Endothelial cell of umbilical vein (primary cell): ENCODE data around the gene LANCL2. TPM values are rescaled to one million over a fixed set of nuclear protein-coding genes. Genes with fewer than 3 reads are reported as not detected.

Source experiments
- BruUV-seq: library from RNA; stranded (reverse); fragments of 400-500 nt; replicated peaks from 2 replicates; lab custom pipeline; 2021; lab: Mats Ljungman, UMichigan
- CTCF ChIA-PET: fragments of 300-600, 350-600 bp; sonication (Branson Sonifier 250); formaldehyde crosslinking; loops from one replicate; lab custom pipeline; 2021; ENCODE audit warnings: antibody characterized with exemption, inconsistent platforms; lab: Charles Lee
- POLR2A ChIA-PET: fragments of 300-600, 350-600 bp; sonication (Branson Sonifier 250); formaldehyde crosslinking; loops from one replicate; lab custom pipeline; 2021; ENCODE audit warnings: antibody characterized with exemption, inconsistent platforms; lab: Charles Lee
- DNase-seq: peaks from one replicate; pipeline ENCODE4 v3.0.0-alpha.2; 2011; ENCODE audit warnings: low read depth, low spot score
- FAIRE-seq: peaks from 2 replicates; lab custom pipeline; 2011; peaks lifted over from hg19 to GRCh38; lab: Jason Lieb, UNC
- H2AFZ ChIP-seq: 2 replicates; pipeline ENCODE4 v1.6.0; 2012; ENCODE audit warnings: low read depth, low read length, control low read depth, inconsistent platforms
- H3K27ac ChIP-seq: 2 replicates; pipeline ENCODE4 v1.5.1; 2011; ENCODE audit warnings: low read depth, mild to moderate bottlenecking, control low read depth, low read length, moderate library complexity; ENCODE audit not compliant: insufficient read depth
- H3K27me3 ChIP-seq, 2 experiments: 2 replicates each; pipeline versions ENCODE4 v1.6.0 to v1.6.1; 2011; ENCODE audit warnings: low read length in 2 of 2, mixed read lengths in 1 of 2; ENCODE audit not compliant: control insufficient read depth in 2 of 2, insufficient read depth in 2 of 2
- H3K36me3 ChIP-seq, 2 experiments: 2 replicates in 1 of 2; 3 replicates in 1 of 2; pipeline ENCODE4 v1.5.1; 2011; ENCODE audit warnings: low read length in 2 of 2, mild to moderate bottlenecking in 1 of 2, moderate library complexity in 1 of 2; ENCODE audit not compliant: control insufficient read depth in 2 of 2, insufficient read depth in 2 of 2; ENCODE audit errors: extremely low read depth in 1 of 2
- H3K4me1 ChIP-seq: 3 replicates; pipeline ENCODE4 v1.5.1; 2011; ENCODE audit warnings: mild to moderate bottlenecking, low read length; ENCODE audit not compliant: control insufficient read depth, insufficient read depth; ENCODE audit errors: extremely low read depth
- H3K4me2 ChIP-seq: 2 replicates; pipeline ENCODE4 v1.6.1; 2011; ENCODE audit warnings: low read length, control low read depth, mixed read lengths; ENCODE audit not compliant: insufficient read depth
- H3K4me3 ChIP-seq, 3 experiments: fragments of 200-600 bp in 1 of 3; sonication (generic), shearing (Covaris generic) in 1 of 3; replicated peaks in 1 of 3; 2 replicates each; pipeline ENCODE4 v1.5.1; 2011 to 2016; ENCODE audit warnings: control low read depth in 3 of 3, low read length in 3 of 3, mild to moderate bottlenecking in 2 of 3, inconsistent platforms in 1 of 3, low read depth in 1 of 3, moderate library complexity in 1 of 3; ENCODE audit not compliant: insufficient read depth in 1 of 3
- H3K79me2 ChIP-seq: 2 replicates; pipeline ENCODE4 v1.6.0; 2012; ENCODE audit warnings: low read length, inconsistent platforms; ENCODE audit not compliant: control insufficient read depth, insufficient read depth
- H3K9ac ChIP-seq: replicated peaks from 2 replicates; pipeline ENCODE3; 2011; ENCODE audit warnings: low read length, control low read depth; ENCODE audit not compliant: insufficient read depth; ENCODE audit errors: extremely low read depth
- H3K9me1 ChIP-seq: replicated peaks from 3 replicates; pipeline ENCODE4 v1.6.0; 2011; ENCODE audit warnings: mild to moderate bottlenecking, low read length; ENCODE audit not compliant: control insufficient read depth, insufficient read depth; ENCODE audit errors: extremely low read depth
- H3K9me3 ChIP-seq: replicated peaks from 2 replicates; pipeline ENCODE4 v1.5.1; 2012; ENCODE audit warnings: low read length, inconsistent platforms; ENCODE audit not compliant: control insufficient read depth, insufficient read depth
- H4K20me1 ChIP-seq: replicated peaks from 2 replicates; pipeline ENCODE3; 2011; ENCODE audit warnings: mild to moderate bottlenecking, low read length; ENCODE audit not compliant: control insufficient read depth, insufficient read depth; ENCODE audit errors: extremely low read depth
- CTCF ChIP-seq, 2 donors: IDR thresholded peaks; 1 replicate in 1 of 2; 2 replicates in 1 of 2; pipeline ENCODE4 v1.5.1; 2011; ENCODE audit warnings: low read length in 2 of 2, mild to moderate bottlenecking in 2 of 2, moderate library complexity in 2 of 2, control low read depth in 1 of 2, inconsistent platforms in 1 of 2, low read depth in 1 of 2; ENCODE audit not compliant: insufficient read depth in 1 of 2; ENCODE audit errors: extremely low read depth in 1 of 2
- EZH2 ChIP-seq: IDR thresholded peaks from 2 replicates; pipeline ENCODE4 v1.6.1; 2012; ENCODE audit warnings: borderline replicate concordance, low read depth, mild to moderate bottlenecking, moderate library complexity, low read length, inconsistent platforms; ENCODE audit not compliant: severe bottlenecking
- FOS ChIP-seq: IDR thresholded peaks from 2 replicates; pipeline ENCODE4 v1.6.1; 2011; ENCODE audit warnings: mild to moderate bottlenecking, low read length, moderate library complexity, borderline replicate concordance; ENCODE audit not compliant: insufficient read depth
- GATA2 ChIP-seq: IDR thresholded peaks from 2 replicates; pipeline ENCODE4 v1.7.0; 2011; ENCODE audit warnings: low read depth, mild to moderate bottlenecking, moderate library complexity, mixed read lengths, low read length; ENCODE audit not compliant: insufficient read length, insufficient read depth
- JUN ChIP-seq: IDR thresholded peaks from 2 replicates; pipeline ENCODE4 v1.6.1; 2011; ENCODE audit warnings: borderline replicate concordance, low read depth; ENCODE audit not compliant: insufficient read length, insufficient read depth
- MAX ChIP-seq: IDR thresholded peaks from 2 replicates; pipeline ENCODE4 v1.6.1; 2011; ENCODE audit not compliant: insufficient read depth, insufficient read length
- MYC ChIP-seq: IDR thresholded peaks from one replicate; pipeline ENCODE4 v1.6.1; 2011; ENCODE audit warnings: mild to moderate bottlenecking, low read depth, low read length
- POLR2A ChIP-seq: IDR thresholded peaks from 2 replicates; pipeline ENCODE4 v1.6.1; 2012; ENCODE audit warnings: low read depth, mild to moderate bottlenecking, control low read depth, low read length
- POLR2AphosphoS5 ChIP-seq: IDR thresholded peaks from 2 replicates; pipeline ENCODE4 v1.6.1; 2012; ENCODE audit warnings: low read depth, mild to moderate bottlenecking, control low read depth, low read length, moderate library complexity; ENCODE audit not compliant: insufficient read depth
- dilution Hi-C: fragments of 300-500 bp; cut with MboI; formaldehyde crosslinking; loops from one replicate; pipeline ENCODE4 v1.15.0; 2019; ENCODE audit warnings: low sequenced_read_pairs; ENCODE audit not compliant: extremely low pct_ligation_motif_present
- intact Hi-C: fragments of 100-400 bp; cut with micrococcal nuclease; formaldehyde crosslinking; loops from one replicate; pipeline ENCODE4 v1.10.0; 2022
- polyA plus RNA-seq, 4 experiments: library from polyadenylated mRNA; depleted of rRNA in 3 of 4; stranded (reverse) in 3 of 4; unstranded in 1 of 4; fragments of >200 nt; gene quantifications; 2 replicates each; pipeline versions ENCODE4 v1.2.1 to v1.2.3, GENCODE V29; 2011 to 2012; ENCODE audit warnings: missing spikeins in 1 of 4
- total RNA-seq: library from RNA; stranded (reverse); gene quantifications from 2 replicates; pipeline ENCODE4 v1.2.3, GENCODE V29; 2021

The LANCL2 gene
- total and polyA plus RNA-seq, 2 donors (not counting 3 experiments of a cell fraction or from before 2014, with no cell fraction given): 19.2 to 25.3 TPM

- no TSS peak for BruUV-seq
- POLR2A ChIA-PET: no interaction called here
- TF ChIP-seq CTCF (IDR thresholded peaks at IDR 0.05; ENCODE audit: extremely low read depth in 1 of 2, insufficient read depth in 1 of 2, low read depth in 1 of 2, low read length in 2 of 2) (no peak), MYC (no peak), GATA2 (no peak), POLR2A (no peak), JUN (no peak), EZH2 (no peak), POLR2AphosphoS5 (no peak), MAX (no peak), FOS (no peak)
- Histone ChIP-seq H3K79me2 (no peaks in the 10 kb centered on the region), H3K4me3 (no peak overlapping the region), H3K36me3 (no peaks in the 10 kb centered on the region), H3K9ac (no peak overlapping the region), H3K4me2 (no peak overlapping the region), H3K27ac (no peak overlapping the region), H3K4me1 (peaks cover 7% of the 10 kb centered on the region), H4K20me1 (no peaks in the 10 kb centered on the region), H3K9me3 (no peaks in the 10 kb centered on the region), H3K27me3 (no peaks in the 10 kb centered on the region), H2AFZ (no peak overlapping the region), H3K9me1 (no peaks in the 10 kb centered on the region)
- FAIRE-seq (no peak), DNase-seq (no peak)
- intact Hi-C loops: no loop called here
- CTCF ChIA-PET: no interaction called here
- dilution Hi-C loops: no loop called here
Observed at GRCh38 chr7:55437375-55437774, 72.2 kb downstream of the LANCL2 start.
